Bronchial epithelial cell (primary cell): ENCODE results near the gene SNAP25. TPM values are rescaled to one million over a fixed set of nuclear protein-coding genes. Genes with fewer than 3 reads are reported as not detected.

Source experiments
- DNase-seq: peaks from one replicate; pipeline ENCODE4 v3.0.0-alpha.2; 2010; ENCODE audit warnings: low read depth
- FAIRE-seq: peaks from 2 replicates; lab custom pipeline; 2011; peaks lifted over from hg19 to GRCh38; lab: Jason Lieb, UNC
- H3K27me3 ChIP-seq: 2 replicates; pipeline ENCODE4 v1.5.1; 2011; ENCODE audit warnings: low read length; ENCODE audit not compliant: control insufficient read depth, insufficient read depth
- H3K36me3 ChIP-seq: 2 replicates; pipeline ENCODE4 v1.5.1; 2011; ENCODE audit warnings: low read length; ENCODE audit not compliant: control insufficient read depth, insufficient read depth
- H3K4me3 ChIP-seq: 2 replicates; pipeline ENCODE4 v1.5.1; 2011; ENCODE audit warnings: mild to moderate bottlenecking, low read depth, low read length, control low read depth
- CTCF ChIP-seq: IDR thresholded peaks from 2 replicates; pipeline ENCODE4 v1.5.1; 2011; ENCODE audit warnings: mild to moderate bottlenecking, moderate library complexity, low read length, control low read depth, inconsistent platforms; ENCODE audit not compliant: insufficient read depth, severe bottlenecking
- total RNA-seq: library from RNA; depleted of rRNA; stranded (reverse); fragments of >200 nt; gene quantifications from 2 replicates; pipeline ENCODE4 v1.2.1, GENCODE V29; 2014

Gene SNAP25
- total RNA-seq, 1 donor from 2014 or later = not detected

- Histone ChIP-seq H3K36me3 (no peaks in the 10 kb centered on the region), H3K4me3 (no peak overlapping the region), H3K27me3 (no peaks in the 10 kb centered on the region)
- peak; percentile 84 for DNase-seq
- no peak for TF ChIP-seq CTCF
- no peak for FAIRE-seq
Measured at GRCh38 chr20:10309326-10309725, 90.7 kb downstream of the SNAP25 start.

GRCh38 chr20:10312111-10312510 lies 93.5 kb downstream of the SNAP25 start:
- Histone ChIP-seq H3K36me3 (no peaks in the 10 kb centered on the region), H3K4me3 (no peak overlapping the region), H3K27me3 (no peaks in the 10 kb centered on the region)
- no peak for TF ChIP-seq CTCF
- DNase-seq (no peak), FAIRE-seq (no peak)

GRCh38 chr20:10313215-10313614 lies 94.6 kb downstream of the SNAP25 start:
- no peak overlapping the region for H3K4me3 ChIP-seq
- TF ChIP-seq CTCF = no peak
- no peaks in the 10 kb centered on the region for H3K36me3 ChIP-seq
- no peak for FAIRE-seq
- H3K27me3 ChIP-seq = no peaks in the 10 kb centered on the region
- no peak for DNase-seq

DNA sequence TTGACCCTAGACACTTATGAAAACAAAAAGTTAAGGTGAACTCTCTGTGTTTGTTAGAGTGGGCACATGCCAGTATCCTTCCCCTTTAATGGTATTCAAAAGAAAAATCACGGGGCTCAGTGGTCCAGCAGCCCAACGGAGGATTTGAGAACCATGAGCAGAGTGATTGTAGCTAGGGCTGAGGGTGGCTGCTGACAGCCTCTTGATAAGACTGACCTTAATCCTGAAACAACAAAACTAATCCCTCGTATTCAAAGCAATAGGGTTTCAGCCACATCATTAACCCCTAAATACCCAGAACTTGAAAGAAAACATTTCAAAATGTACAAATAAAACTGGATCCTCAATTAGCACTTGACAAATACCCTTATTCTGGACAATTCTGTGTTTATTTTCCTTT lies 95.1 kb downstream of the SNAP25 start:
- DNase-seq = no peak
- no peaks in the 10 kb centered on the region for H3K36me3 ChIP-seq
- TF ChIP-seq CTCF = no peak
- no peak for FAIRE-seq
- H3K4me3 ChIP-seq = no peak overlapping the region
- no peaks in the 10 kb centered on the region for H3K27me3 ChIP-seq

DNA sequence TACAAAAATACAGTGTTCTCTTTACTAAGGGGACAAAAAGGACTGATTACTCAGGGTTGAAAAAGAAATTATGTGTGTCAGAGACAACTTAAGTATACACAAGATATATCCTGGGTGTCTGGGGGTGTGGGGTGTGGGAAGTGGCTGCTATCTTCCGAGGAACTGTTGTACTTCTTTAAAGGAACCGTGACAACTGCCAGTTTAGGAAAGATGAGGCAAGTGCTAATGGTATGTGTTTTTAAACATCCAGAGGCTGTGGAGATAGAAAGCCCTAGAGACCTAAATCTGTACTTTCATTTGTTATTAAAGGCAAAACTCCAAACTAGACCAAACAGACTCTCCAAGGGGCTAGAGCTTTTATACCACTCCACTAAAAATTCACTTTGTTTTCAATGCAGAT lies 95.6 kb downstream of the SNAP25 start:
- no peaks in the 10 kb centered on the region for H3K36me3 ChIP-seq
- H3K27me3 ChIP-seq = no peaks in the 10 kb centered on the region
- TF ChIP-seq CTCF = no peak
- H3K4me3 ChIP-seq = no peak overlapping the region
- FAIRE-seq (no peak), DNase-seq (no peak)

- H3K27me3 ChIP-seq = no peaks in the 10 kb centered on the region
- no peak overlapping the region for H3K4me3 ChIP-seq
- FAIRE-seq (no peak), DNase-seq (no peak)
- no peaks in the 10 kb centered on the region for H3K36me3 ChIP-seq
- no peak for TF ChIP-seq CTCF
Measured at GRCh38 chr20:10315138-10315537, 96.5 kb downstream of the SNAP25 start.
